Ascending aorta (tissue), 2 donors: ENCODE measurements around the gene PDLIM1. TPM values are rescaled to one million over a fixed set of nuclear protein-coding genes. Genes with fewer than 3 reads are reported as not detected.

ENCODE experiments used
- DNase-seq, 2 donors: peaks; one replicate each; pipeline ENCODE4 v3.0.0-alpha.2; 2019; ENCODE audit warnings: low spot score in 2 of 2
- H3K27ac ChIP-seq, 2 donors: fragments of 200-600 bp; sonication (generic); one replicate each; pipeline ENCODE4 v1.5.1; 2016 to 2017; ENCODE audit warnings: mild to moderate bottlenecking in 1 of 2
- H3K27me3 ChIP-seq: fragments of 200-600 bp; sonication (generic); one replicate; pipeline ENCODE4 v1.5.1; 2017
- H3K36me3 ChIP-seq, 2 donors: fragments of 200-600 bp; sonication (generic); one replicate each; pipeline ENCODE4 v1.5.1; 2016
- H3K4me1 ChIP-seq, 2 donors: fragments of 200-600 bp; sonication (generic); one replicate each; pipeline ENCODE4 v1.5.1; 2016 to 2017; ENCODE audit warnings: mild to moderate bottlenecking in 1 of 2
- H3K4me3 ChIP-seq, 2 donors: fragments of 200-600 bp; sonication (generic); one replicate each; pipeline ENCODE4 v1.5.1; 2016 to 2017; ENCODE audit warnings: mild to moderate bottlenecking in 1 of 2
- H3K9me3 ChIP-seq, 2 donors: fragments of 200-600 bp; sonication (generic); one replicate each; pipeline ENCODE4 v1.5.1; 2016
- CTCF ChIP-seq, 3 experiments: fragments of 200-600 bp in 2 of 3; fragments of 450-650 bp in 1 of 3; sonication (generic) in 2 of 3; IDR thresholded peaks; one replicate each; pipeline ENCODE4 v1.5.1; 2016 to 2019; ENCODE audit warnings: antibody characterized with exemption in 3 of 3, mild to moderate bottlenecking in 1 of 3, moderate library complexity in 1 of 3
- intact Hi-C: fragments of 100-400 bp; cut with DNase I; formaldehyde crosslinking; loops from one replicate; pipeline ENCODE4 v1.15.1; 2023
- total RNA-seq: library from RNA; depleted of rRNA; stranded (reverse); fragments of >200 nt; gene quantifications from one replicate; pipeline ENCODE4 v1.1.0, GENCODE V29; 2016

The PDLIM1 gene
- total RNA-seq, 1 donor from 2014 or later, result 191 TPM

DNA sequence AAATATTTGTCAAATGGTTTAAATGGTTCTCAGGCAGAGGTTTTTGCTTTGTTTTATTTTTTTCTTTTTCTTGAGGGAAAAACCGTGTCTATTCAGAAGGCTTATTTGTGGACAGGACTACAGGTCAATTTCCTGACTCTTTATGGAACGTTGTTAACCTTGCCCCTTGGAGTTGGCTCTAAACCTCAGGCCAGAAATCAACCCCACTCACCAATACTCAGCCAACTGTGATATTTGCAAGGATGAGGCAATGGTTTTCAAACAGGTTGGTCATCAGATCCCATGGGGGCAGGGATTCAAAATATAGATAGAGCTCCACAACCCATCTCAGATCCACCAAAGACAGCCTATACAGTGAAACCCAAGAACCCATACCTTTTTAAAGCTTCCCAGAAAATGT lies 10.2 kb downstream of the PDLIM1 start:
- no peaks in the 10 kb centered on the region for H3K27me3 ChIP-seq
- peak overlapping the region; percentile 61 to 95 for H3K27ac ChIP-seq
- no peak for TF ChIP-seq CTCF (IDR thresholded peaks at IDR 0.05)

GRCh38 chr10:95279042-95279820 lies 11.6 kb downstream of the PDLIM1 start:
- peaks cover 14 to 61% of the 10 kb centered on the region in 2 donors for H3K4me1 ChIP-seq

More for the DNA sequence above, 10.2 kb downstream of the PDLIM1 start:
- no peak for DNase-seq
- Histone ChIP-seq H3K4me3 (no peak overlapping the region), H3K36me3 (no peaks in the 10 kb centered on the region), H3K9me3 (no peaks in the 10 kb centered on the region), H3K4me1 (peaks cover 14 to 52% of the 10 kb centered on the region in 2 donors)
- intact Hi-C loops, result no loop called here

GRCh38 chr10:95278061-95278988 lies 12.5 kb downstream of the PDLIM1 start:
- H3K4me3 ChIP-seq, result no peak overlapping the region
- no peaks in the 10 kb centered on the region for H3K27me3 ChIP-seq
- peaks cover 14 to 68% of the 10 kb centered on the region in 2 donors for H3K4me1 ChIP-seq
- no peak for DNase-seq
- intact Hi-C loops, result no loop called here
- no peaks in the 10 kb centered on the region for H3K9me3 ChIP-seq
- peak overlapping the region; percentile 61 to 95 for H3K27ac ChIP-seq
- no peaks in the 10 kb centered on the region for H3K36me3 ChIP-seq
- no peak for TF ChIP-seq CTCF (IDR thresholded peaks at IDR 0.05)

More at GRCh38 chr10:95279042-95279820, 11.6 kb downstream of the PDLIM1 start:
- DNase-seq, result no peak
- TF ChIP-seq CTCF (IDR thresholded peaks at IDR 0.05), result no peak
- Histone ChIP-seq H3K27me3 (no peaks in the 10 kb centered on the region), H3K4me3 (no peak overlapping the region), H3K27ac (peak overlapping the region; percentile 61 to 95), H3K36me3 (no peaks in the 10 kb centered on the region), H3K9me3 (no peaks in the 10 kb centered on the region)
- intact Hi-C loops, result no loop called here

GRCh38 chr10:95277614-95278013 lies 13.2 kb downstream of the PDLIM1 start:
- Histone ChIP-seq H3K27me3 (no peaks in the 10 kb centered on the region), H3K4me1 (peaks cover 19 to 76% of the 10 kb centered on the region in 2 donors), H3K27ac (peak overlapping the region; percentile 61 to 95), H3K4me3 (no peak overlapping the region), H3K36me3 (no peaks in the 10 kb centered on the region), H3K9me3 (no peaks in the 10 kb centered on the region)
- DNase-seq, result no peak
- intact Hi-C loops, result no loop called here
- no peak for TF ChIP-seq CTCF (IDR thresholded peaks at IDR 0.05)

GRCh38 chr10:95277201-95277570 lies 13.6 kb downstream of the PDLIM1 start:
- Histone ChIP-seq H3K27me3 (no peaks in the 10 kb centered on the region), H3K4me1 (peaks cover 19 to 80% of the 10 kb centered on the region in 2 donors), H3K27ac (peak overlapping the region; percentile 87 to 95), H3K9me3 (no peaks in the 10 kb centered on the region), H3K4me3 (no peak overlapping the region), H3K36me3 (no peaks in the 10 kb centered on the region)
- TF ChIP-seq CTCF (IDR thresholded peaks at IDR 0.05), result no peak
- no peak for DNase-seq
- intact Hi-C loops, result no loop called here
